GM23338 (cell line): ENCODE data around the gene KAZALD1. TPM values are rescaled to one million over a fixed set of nuclear protein-coding genes. Genes with fewer than 3 reads are reported as not detected.

Experiments
- ATAC-seq: fragments of 200-7000 bp; cut with Tn5 transposase; 3 replicates; pipeline ENCODE4 v1.9.1; 2020
- DNase-seq: peaks from one replicate; pipeline ENCODE4 v3.0.0-alpha.2; 2015; ENCODE audit warnings: low spot score
- H2AFZ ChIP-seq: fragments of 200-600 bp; sonication (generic); 2 replicates; pipeline ENCODE4 v1.8.0; 2016; ENCODE audit warnings: antibody characterized with exemption, mild to moderate bottlenecking, moderate library complexity
- H3F3A ChIP-seq: fragments of 200-600 bp; sonication (generic); replicated peaks from 2 replicates; pipeline ENCODE4 v1.8.0; 2017; ENCODE audit warnings: antibody characterized with exemption, mixed run types, low read depth
- H3K27ac ChIP-seq: fragments of 200-600 bp; sonication (generic); 2 replicates; pipeline ENCODE4 v1.6.1; 2016; ENCODE audit warnings: low read depth
- H3K27me3 ChIP-seq: fragments of 200-600 bp; sonication (generic); 2 replicates; pipeline ENCODE4 v1.8.0; 2016; ENCODE audit warnings: mild to moderate bottlenecking, mixed run types, moderate library complexity; ENCODE audit not compliant: insufficient read depth
- H3K36me3 ChIP-seq: fragments of 200-600 bp; sonication (generic); 2 replicates; pipeline ENCODE4 v1.8.0; 2016; ENCODE audit warnings: mild to moderate bottlenecking; ENCODE audit not compliant: insufficient read depth
- H3K4me1 ChIP-seq: fragments of 200-600 bp; sonication (generic); 2 replicates; pipeline ENCODE4 v1.8.0; 2016; ENCODE audit warnings: mild to moderate bottlenecking, moderate library complexity; ENCODE audit not compliant: insufficient read depth
- H3K4me2 ChIP-seq: fragments of 200-600 bp; sonication (generic); 2 replicates; pipeline ENCODE4 v1.7.1; 2017; ENCODE audit warnings: mixed run types
- H3K4me3 ChIP-seq: fragments of 200-600 bp; sonication (generic); 2 replicates; pipeline ENCODE4 v1.6.1; 2016; ENCODE audit warnings: mixed run types
- H3K79me2 ChIP-seq: fragments of 200-600 bp; sonication (generic); replicated peaks from 2 replicates; pipeline ENCODE4 v1.8.0; 2017; ENCODE audit warnings: mild to moderate bottlenecking; ENCODE audit not compliant: insufficient read depth
- H3K9me2 ChIP-seq: fragments of 200-600 bp; sonication (generic); 2 replicates; pipeline ENCODE4 v1.8.0; 2017; ENCODE audit not compliant: insufficient read depth
- H4K20me1 ChIP-seq: fragments of 200-600 bp; sonication (generic); replicated peaks from 2 replicates; pipeline ENCODE4 v1.8.0; 2017; ENCODE audit warnings: mild to moderate bottlenecking; ENCODE audit not compliant: insufficient read depth
- H3K27ac Mint-ChIP-seq: 2 replicates; pipeline ENCODE4 v1.8.0; 2020; ENCODE audit warnings: inconsistent platforms, mild to moderate bottlenecking, moderate library complexity, mixed read lengths
- H3K27me3 Mint-ChIP-seq: 3 replicates; pipeline ENCODE4 v1.8.0; 2022; ENCODE audit warnings: low read depth, mild to moderate bottlenecking, moderate library complexity, mixed read lengths, inconsistent platforms; ENCODE audit not compliant: insufficient read depth, poor library complexity
- H3K36me3 Mint-ChIP-seq: 3 replicates; pipeline ENCODE4 v1.8.0; 2021; ENCODE audit warnings: low read depth, mild to moderate bottlenecking, inconsistent platforms, moderate library complexity, mixed read lengths
- H3K4me1 Mint-ChIP-seq: 3 replicates; pipeline ENCODE4 v1.8.0; 2020; ENCODE audit warnings: mild to moderate bottlenecking, inconsistent platforms, mixed read lengths
- H3K4me3 Mint-ChIP-seq: 3 replicates; pipeline ENCODE4 v1.8.0; 2021; ENCODE audit warnings: moderate library complexity, mild to moderate bottlenecking, inconsistent platforms, mixed read lengths
- H3K9me3 Mint-ChIP-seq: 3 replicates; pipeline ENCODE4 v1.8.0; 2020; ENCODE audit warnings: moderate library complexity, mild to moderate bottlenecking, inconsistent platforms, mixed read lengths
- CREB1 ChIP-seq: fragments of 250-450 bp; sonication (Bioruptor Pico); IDR thresholded peaks from 2 replicates; pipeline ENCODE4 v1.5.0; 2020; ENCODE audit warnings: low read depth, mild to moderate bottlenecking, moderate library complexity
- CTCF ChIP-seq, 2 experiments: fragments of 200-600 bp in 1 of 2; sonication (generic) in 1 of 2; conservative IDR thresholded peaks; 2 replicates each; pipeline versions ENCODE4 v1.5.1 to v1.6.1; 2016 to 2017; ENCODE audit warnings: antibody characterized with exemption in 2 of 2, low read depth in 2 of 2, mild to moderate bottlenecking in 2 of 2, moderate library complexity in 1 of 2
- EZH2 ChIP-seq: fragments of 200-600 bp; sonication (generic); IDR thresholded peaks from one replicate; pipeline ENCODE4 v1.8.0; 2017; ENCODE audit warnings: antibody characterized with exemption, mild to moderate bottlenecking, low read depth; ENCODE audit not compliant: unreplicated experiment
- JUNB ChIP-seq: IDR thresholded peaks from one replicate; pipeline ENCODE4 v1.6.1; 2016; ENCODE audit warnings: antibody characterized with exemption; ENCODE audit not compliant: unreplicated experiment
- POLR2AphosphoS5 ChIP-seq: IDR thresholded peaks from 2 replicates; pipeline ENCODE4 v1.6.1; 2016; ENCODE audit warnings: antibody characterized with exemption, low read depth
- ZNF114 ChIP-seq: fragments of 250-450 bp; sonication (Bioruptor Pico); IDR thresholded peaks from 2 replicates; pipeline ENCODE4 v1.5.0; 2020; ENCODE audit warnings: mild to moderate bottlenecking, moderate library complexity
- ZNF331 ChIP-seq: fragments of 250-450 bp; sonication (Bioruptor Pico); IDR thresholded peaks from 2 replicates; pipeline ENCODE4 v1.5.0; 2020; ENCODE audit warnings: low read depth, mild to moderate bottlenecking, moderate library complexity
- ZNF462 ChIP-seq: fragments of 250-450 bp; sonication (Bioruptor Pico); IDR thresholded peaks from 2 replicates; pipeline ENCODE4 v1.5.0; 2020; ENCODE audit warnings: mild to moderate bottlenecking, moderate library complexity
- polyA plus RNA-seq: library from polyadenylated mRNA; unstranded; fragments of >200 nt; fragmentation: Nextera tagmentation; extraction: Ambion mirVana; gene quantifications from 2 replicates; pipeline ENCODE4 v1.2.1, GENCODE V29; 2016
- total RNA-seq: library from RNA; depleted of rRNA; stranded (reverse); fragments of >200 nt; shearing (Covaris generic); gene quantifications from 2 replicates; pipeline ENCODE4 v1.2.3, GENCODE V29; 2014

Gene KAZALD1
- total and polyA plus RNA-seq, 2 experiments from 2014 or later, result 0.27 to 1.3 TPM

DNA sequence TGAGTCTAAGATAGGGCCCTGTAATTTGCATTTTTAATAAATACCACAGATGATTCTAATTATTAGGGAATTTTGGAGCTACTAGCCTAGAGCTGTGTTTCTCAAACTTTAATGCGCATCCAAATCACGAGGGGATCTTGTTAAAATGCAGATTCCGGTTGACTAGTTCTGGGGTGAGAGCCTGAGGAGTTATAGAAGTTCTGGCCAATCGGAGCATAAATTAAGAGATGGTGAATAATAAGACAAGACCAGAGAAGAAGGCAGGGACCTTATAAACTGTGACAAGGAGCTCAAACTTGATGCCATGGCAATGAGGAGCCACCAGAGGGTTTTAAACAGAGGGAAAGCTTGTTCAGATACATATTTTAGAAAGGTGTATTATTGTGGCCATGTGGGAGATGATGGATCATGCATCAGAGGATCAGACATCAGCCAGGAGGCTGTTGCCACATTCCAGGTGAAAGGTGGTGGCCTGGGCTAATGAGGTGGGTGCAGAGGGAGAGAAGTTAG is 39.6 kb downstream of the KAZALD1 start (continued):
- TF ChIP-seq ZNF462 (CRISPR knock-in tag), result no peak

DNA sequence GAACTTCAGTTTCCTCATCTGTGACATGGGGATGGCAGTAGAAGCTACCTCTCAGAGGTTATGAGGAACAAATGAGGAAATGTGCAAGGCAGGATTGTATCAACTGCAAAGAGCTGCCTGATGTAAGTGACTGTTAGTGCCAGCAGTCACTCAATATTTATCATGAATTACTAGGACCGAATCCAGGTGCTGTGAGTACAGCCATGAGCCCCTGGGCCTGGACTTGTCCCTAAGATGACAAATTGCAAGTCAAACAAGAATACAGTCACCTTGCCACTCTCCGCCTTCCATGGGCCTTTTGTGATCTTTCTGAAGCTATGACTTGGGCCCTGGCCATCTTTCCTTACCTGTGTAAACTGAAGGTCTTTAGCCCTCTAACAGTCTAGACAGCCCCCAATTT is 41.6 kb downstream of the KAZALD1 start:
- Histone ChIP-seq H3K27ac (no peak overlapping the region), H3K36me3 (no peaks in the 10 kb centered on the region), H3K79me2 (no peaks in the 10 kb centered on the region), H2AFZ (no peak overlapping the region), H4K20me1 (no peaks in the 10 kb centered on the region), H3K9me2 (no peaks in the 10 kb centered on the region), H3K27me3 (peaks cover 12% of the 10 kb centered on the region; the same call in 1 of the 2 replicates), H3K4me3 (no peak overlapping the region), H3F3A (no peaks in the 10 kb centered on the region), H3K4me1 (no peaks in the 10 kb centered on the region), H3K4me2 (no peak overlapping the region)
- H3K36me3 Mint-ChIP-seq, result no peaks in the 10 kb centered on the region
- peaks cover 27% of the 10 kb centered on the region for H3K27me3 Mint-ChIP-seq
- no peak overlapping the region for H3K4me3 Mint-ChIP-seq
- no peak overlapping the region for H3K27ac Mint-ChIP-seq
- DNase-seq, result no peak
- no peaks in the 10 kb centered on the region for H3K4me1 Mint-ChIP-seq
- ATAC-seq, result no peak
- no peaks in the 10 kb centered on the region for H3K9me3 Mint-ChIP-seq
- TF ChIP-seq ZNF114 (CRISPR knock-in tag) (no peak), POLR2AphosphoS5 (no peak), JUNB (no peak), CREB1 (CRISPR knock-in tag) (no peak), ZNF462 (CRISPR knock-in tag) (no peak), ZNF331 (CRISPR knock-in tag) (no peak), CTCF (conservative IDR thresholded peaks at IDR 0.05; ENCODE audit: low read depth in 2 of 2) (no peak), EZH2 (no peak)
